ENCODE data around the gene IGFN1. TPM values are rescaled to one million over a fixed set of nuclear protein-coding genes. Genes with fewer than 3 reads are reported as not detected.
"Not testable (repeated sequence)": the region's sequence is repeated elsewhere in the genome, so short reads cannot be mapped to it uniquely, and the experiment has no call there.

IGFN1 gene
- total RNA-seq, 1 donor from 2014 or later, result 0.38 TPM

- no peak for TF ChIP-seq CTCF (IDR thresholded peaks at IDR 0.05; ENCODE audit: unreplicated experiment)
- no peak overlapping the region for H3K4me3 Mint-ChIP-seq (ENCODE audit: low read depth)
- H3K9me3 Mint-ChIP-seq (ENCODE audit: low read depth), result peaks cover 13% of the 10 kb centered on the region
- H3K4me1 Mint-ChIP-seq (ENCODE audit: low read depth), result peaks cover 2% of the 10 kb centered on the region
- no peak overlapping the region for H3K27ac Mint-ChIP-seq
- peaks cover 3% of the 10 kb centered on the region for H3K27me3 Mint-ChIP-seq
- H3K36me3 Mint-ChIP-seq (ENCODE audit: insufficient read depth), result no peaks in the 10 kb centered on the region
- DNase-seq (ENCODE audit: low spot score, unreplicated experiment), result no peak
Observed at GRCh38 chr1:201230676-201231075, 40.1 kb downstream of the IGFN1 start.

- not testable (repeated sequence) for H3K27ac Mint-ChIP-seq; H3K36me3 Mint-ChIP-seq (ENCODE audit: insufficient read depth); DNase-seq (ENCODE audit: low spot score, unreplicated experiment); H3K4me3 Mint-ChIP-seq (ENCODE audit: low read depth); H3K4me1 Mint-ChIP-seq (ENCODE audit: low read depth)
- H3K27me3 Mint-ChIP-seq, result peaks cover 12% of the 10 kb centered on the region
- peaks cover 15% of the 10 kb centered on the region for H3K9me3 Mint-ChIP-seq (ENCODE audit: low read depth)
Observed at GRCh38 chr1:201239646-201240045, 49.0 kb downstream of the IGFN1 start.

GRCh38 chr1:201240171-201240570, 49.5 kb downstream of the IGFN1 start:
- Mint-ChIP-seq H3K4me1 (ENCODE audit: low read depth) (no peaks in the 10 kb centered on the region), H3K4me3 (ENCODE audit: low read depth) (no peak overlapping the region), H3K27me3 (peaks cover 17% of the 10 kb centered on the region), H3K9me3 (ENCODE audit: low read depth) (peaks cover 15% of the 10 kb centered on the region), H3K36me3 (ENCODE audit: insufficient read depth) (no peaks in the 10 kb centered on the region), H3K27ac (no peak overlapping the region)
- no peak for TF ChIP-seq CTCF (IDR thresholded peaks at IDR 0.05; ENCODE audit: unreplicated experiment)
- no peak for DNase-seq (ENCODE audit: low spot score, unreplicated experiment)

DNA sequence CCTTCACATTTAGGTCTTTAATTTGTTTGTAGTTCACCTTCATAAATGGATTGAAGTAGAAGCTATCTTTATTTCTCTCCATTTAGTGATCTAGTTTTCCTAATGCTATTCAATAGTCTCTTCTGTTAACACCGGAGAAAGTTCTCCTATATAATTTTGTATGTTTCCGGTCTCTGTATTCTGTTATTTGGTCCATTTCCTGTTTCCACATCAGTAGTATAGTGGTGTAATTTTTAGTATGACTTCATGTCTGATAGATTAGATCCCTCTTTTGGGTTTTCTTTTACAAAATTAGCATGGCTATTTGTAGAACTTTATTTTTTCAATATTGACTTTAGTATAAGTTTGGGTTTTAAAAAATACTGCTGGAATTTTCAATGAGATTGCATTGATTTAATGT, 51.1 kb downstream of the IGFN1 start:
- Mint-ChIP-seq H3K27me3 (peaks cover 19% of the 10 kb centered on the region), H3K9me3 (ENCODE audit: low read depth) (peaks cover 15% of the 10 kb centered on the region), H3K4me1 (ENCODE audit: low read depth) (no peaks in the 10 kb centered on the region), H3K27ac (no peak overlapping the region), H3K36me3 (ENCODE audit: insufficient read depth) (no peaks in the 10 kb centered on the region), H3K4me3 (ENCODE audit: low read depth) (no peak overlapping the region)
- no peak for DNase-seq (ENCODE audit: low spot score, unreplicated experiment)
- no peak for TF ChIP-seq CTCF (IDR thresholded peaks at IDR 0.05; ENCODE audit: unreplicated experiment)

DNA sequence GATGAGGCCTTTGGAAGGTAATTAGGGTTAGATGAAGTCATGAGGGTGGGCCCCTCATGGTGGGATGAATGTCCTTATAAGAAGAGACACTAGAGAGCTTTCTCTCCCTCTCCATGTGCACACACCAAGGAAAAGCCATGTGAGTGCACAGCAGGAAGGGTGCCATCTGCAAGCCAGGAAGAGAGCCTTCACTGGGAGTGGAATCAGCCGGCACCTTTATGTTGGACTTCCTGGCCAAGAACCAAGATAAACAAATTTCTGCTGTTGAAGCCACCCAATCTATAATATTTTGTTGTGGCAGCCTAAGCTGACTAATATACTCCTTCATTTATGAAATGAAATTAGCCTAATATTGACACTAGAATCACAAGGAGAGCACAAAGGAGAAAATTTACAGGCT, 54.5 kb downstream of the IGFN1 start:
- Mint-ChIP-seq H3K27ac (no peak overlapping the region), H3K4me3 (ENCODE audit: low read depth) (no peak overlapping the region), H3K9me3 (ENCODE audit: low read depth) (peaks cover 10% of the 10 kb centered on the region), H3K36me3 (ENCODE audit: insufficient read depth) (no peaks in the 10 kb centered on the region), H3K27me3 (peaks cover 19% of the 10 kb centered on the region), H3K4me1 (ENCODE audit: low read depth) (no peaks in the 10 kb centered on the region)
- TF ChIP-seq CTCF (IDR thresholded peaks at IDR 0.05; ENCODE audit: unreplicated experiment), result no peak
- DNase-seq (ENCODE audit: low spot score, unreplicated experiment), result no peak

DNA sequence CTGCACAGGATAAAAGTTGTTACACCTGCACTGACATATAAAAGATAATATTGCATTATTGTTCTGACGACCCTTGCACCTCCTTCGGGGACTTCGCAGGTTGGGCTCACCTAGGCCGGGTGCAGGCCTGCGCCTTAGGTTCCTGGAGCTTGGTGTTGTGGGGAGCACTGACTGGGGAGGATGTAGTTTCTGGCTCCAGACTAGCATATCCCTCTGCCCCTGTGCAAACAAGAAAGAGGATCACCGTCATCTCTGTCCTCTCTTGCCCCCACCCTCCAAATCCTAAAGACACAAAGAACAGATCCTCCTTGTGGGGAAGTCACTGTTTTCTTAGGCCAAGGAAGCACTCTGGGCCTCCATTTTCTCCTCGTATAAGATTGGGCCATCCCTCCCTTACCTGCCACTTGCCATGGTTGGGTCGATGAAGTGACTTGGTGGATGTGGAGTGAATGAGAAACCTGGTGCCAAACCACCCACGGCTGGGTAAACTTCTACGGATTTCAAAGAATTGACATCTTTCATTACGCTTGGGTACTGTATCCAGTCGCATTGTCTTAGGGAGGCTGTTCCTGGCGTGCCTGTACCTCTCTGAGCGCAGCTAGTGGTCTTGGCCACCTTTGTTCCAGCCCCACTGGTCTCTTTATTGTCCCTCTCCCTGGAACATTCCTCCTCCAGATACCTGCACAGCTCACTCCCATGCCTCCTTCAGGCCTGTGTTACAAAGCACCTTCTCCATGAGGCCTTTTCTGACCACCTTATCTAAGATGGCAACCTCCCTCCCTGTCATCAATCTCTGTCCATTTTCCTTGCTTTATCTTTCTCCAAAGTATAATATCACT, 58.3 kb downstream of the IGFN1 start:
- Mint-ChIP-seq H3K4me3 (ENCODE audit: low read depth) (no peak overlapping the region), H3K27ac (no peak overlapping the region), H3K9me3 (ENCODE audit: low read depth) (no peaks in the 10 kb centered on the region), H3K4me1 (ENCODE audit: low read depth) (no peaks in the 10 kb centered on the region), H3K27me3 (peaks cover 16% of the 10 kb centered on the region), H3K36me3 (ENCODE audit: insufficient read depth) (no peaks in the 10 kb centered on the region)
- no peak for TF ChIP-seq CTCF (IDR thresholded peaks at IDR 0.05; ENCODE audit: unreplicated experiment)
- no peak for DNase-seq (ENCODE audit: low spot score, unreplicated experiment)

Measured in progenitor cell of endocrine pancreas (in vitro differentiated cells).